NT2/D1 (cell line): ENCODE measurements around the gene BRIP1.

Experiments
- SUZ12 ChIP-seq: IDR thresholded peaks from 2 replicates; pipeline ENCODE4 v1.6.1; 2011; ENCODE audit not compliant: insufficient read length, insufficient read depth; ENCODE audit errors: extremely low read depth
- YY1 ChIP-seq: IDR thresholded peaks from 2 replicates; pipeline ENCODE4 v1.6.1; 2011; ENCODE audit not compliant: insufficient read length, insufficient read depth

- TF ChIP-seq YY1 (no peak), SUZ12 (no peak)
Observed at GRCh38 chr17:61644800-61645774, 218.2 kb downstream of the BRIP1 start.
